Lower leg skin (tissue), 3 donors: Measurements from ENCODE around the gene MPLKIP.
"Not testable (repeated sequence)": the region's sequence is repeated elsewhere in the genome, so short reads cannot be mapped to it uniquely, and the experiment has no call there.

Source experiments
- POLR2A ChIP-seq, 2 donors: fragments of 450-650 bp; IDR thresholded peaks; one replicate each; pipeline ENCODE4 v1.6.1; 2016 to 2017; ENCODE audit warnings: antibody characterized with exemption in 2 of 2, mild to moderate bottlenecking in 1 of 2, moderate library complexity in 1 of 2
- TF ChIP-seq, protein P1 (sequence below), 3 donors: fragments of 450-650 bp; IDR thresholded peaks; one replicate each; pipeline ENCODE4 v1.5.1; 2016; ENCODE audit warnings: antibody characterized with exemption in 3 of 3, mild to moderate bottlenecking in 3 of 3, moderate library complexity in 2 of 3

GRCh38 chr7:40148247-40148580, 13.8 kb upstream of the MPLKIP start:
- TF ChIP-seq, protein P1, sequence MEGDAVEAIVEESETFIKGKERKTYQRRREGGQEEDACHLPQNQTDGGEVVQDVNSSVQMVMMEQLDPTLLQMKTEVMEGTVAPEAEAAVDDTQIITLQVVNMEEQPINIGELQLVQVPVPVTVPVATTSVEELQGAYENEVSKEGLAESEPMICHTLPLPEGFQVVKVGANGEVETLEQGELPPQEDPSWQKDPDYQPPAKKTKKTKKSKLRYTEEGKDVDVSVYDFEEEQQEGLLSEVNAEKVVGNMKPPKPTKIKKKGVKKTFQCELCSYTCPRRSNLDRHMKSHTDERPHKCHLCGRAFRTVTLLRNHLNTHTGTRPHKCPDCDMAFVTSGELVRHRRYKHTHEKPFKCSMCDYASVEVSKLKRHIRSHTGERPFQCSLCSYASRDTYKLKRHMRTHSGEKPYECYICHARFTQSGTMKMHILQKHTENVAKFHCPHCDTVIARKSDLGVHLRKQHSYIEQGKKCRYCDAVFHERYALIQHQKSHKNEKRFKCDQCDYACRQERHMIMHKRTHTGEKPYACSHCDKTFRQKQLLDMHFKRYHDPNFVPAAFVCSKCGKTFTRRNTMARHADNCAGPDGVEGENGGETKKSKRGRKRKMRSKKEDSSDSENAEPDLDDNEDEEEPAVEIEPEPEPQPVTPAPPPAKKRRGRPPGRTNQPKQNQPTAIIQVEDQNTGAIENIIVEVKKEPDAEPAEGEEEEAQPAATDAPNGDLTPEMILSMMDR (IDR thresholded peaks at IDR 0.05) = not testable (repeated sequence)
- not testable (repeated sequence) for TF ChIP-seq POLR2A (IDR thresholded peaks at IDR 0.05)
